ENCODE results near the gene MEOX1.

- TF ChIP-seq CTCF (IDR thresholded peaks at IDR 0.05) (no peak), POLR2A (IDR thresholded peaks at IDR 0.05) (no peak)
These were observed 17.7 kb upstream of the MEOX1 start for GRCh38 chr17:43679401-43679800.

Measured in Peyer's patch (tissue), 4 donors.